ENCODE measurements around the gene UPB1.
"Not testable (repeated sequence)": the region's sequence is repeated elsewhere in the genome, so short reads cannot be mapped to it uniquely, and the experiment has no call there.

Gene UPB1

GRCh38 chr22:24535348-24535747, 40.2 kb downstream of the UPB1 start:
- DNase-seq (ENCODE audit: low read depth): no peak

- no peak for DNase-seq (ENCODE audit: low read depth)
These were observed 41.0 kb downstream of the UPB1 start for GRCh38 chr22:24536089-24536488.

- DNase-seq (ENCODE audit: low read depth): no peak
These were observed 45.3 kb downstream of the UPB1 start for GRCh38 chr22:24540470-24540869.

GRCh38 chr22:24541681-24542515, 46.8 kb downstream of the UPB1 start:
- DNase-seq (ENCODE audit: low read depth): no peak

- no peak for DNase-seq (ENCODE audit: low read depth)
These were observed 47.5 kb downstream of the UPB1 start for GRCh38 chr22:24542641-24543040.

GRCh38 chr22:24543185-24543601, 48.1 kb downstream of the UPB1 start:
- DNase-seq (ENCODE audit: low read depth): no peak

- DNase-seq (ENCODE audit: low read depth): no peak
These were observed 48.6 kb downstream of the UPB1 start for GRCh38 chr22:24543679-24544243.

- no peak for DNase-seq (ENCODE audit: low read depth)
These were observed 53.7 kb downstream of the UPB1 start for GRCh38 chr22:24548812-24549211.

- no peak for DNase-seq (ENCODE audit: low read depth)
These were observed 55.1 kb downstream of the UPB1 start for GRCh38 chr22:24550028-24550901.

GRCh38 chr22:24550902-24551435, 55.8 kb downstream of the UPB1 start:
- DNase-seq (ENCODE audit: low read depth): no peak

- not testable (repeated sequence) for DNase-seq (ENCODE audit: low read depth)
These were observed 57.6 kb downstream of the UPB1 start for GRCh38 chr22:24552503-24553286.

- no peak for DNase-seq (ENCODE audit: low read depth)
These were observed 58.6 kb downstream of the UPB1 start for GRCh38 chr22:24553597-24554312.

- DNase-seq (ENCODE audit: low read depth): no peak
These were observed 59.4 kb downstream of the UPB1 start, which contains the start of gene GUCD1 for GRCh38 chr22:24554313-24555164. Gene GUCD1 (minus strand): TSS chr22:24555138. CDS start chr22:24554991, 147 bp downstream.

- peak; percentile 98 for DNase-seq (ENCODE audit: low read depth)
These were observed 60.3 kb downstream of the UPB1 start, which contains the start of gene SNRPD3 for GRCh38 chr22:24555165-24556039. Gene SNRPD3 (plus strand): TSS chr22:24555999. CDS start chr22:24557675, 1,676 bp downstream.

- no peak for DNase-seq (ENCODE audit: low read depth)
These were observed 64.3 kb downstream of the UPB1 start for GRCh38 chr22:24559471-24559870.

GRCh38 chr22:24563246-24563645, 68.1 kb downstream of the UPB1 start:
- no peak for DNase-seq (ENCODE audit: low read depth)

- DNase-seq (ENCODE audit: low read depth): no peak
These were observed 69.4 kb downstream of the UPB1 start for GRCh38 chr22:24564376-24565058.

GRCh38 chr22:24565077-24565476, 69.9 kb downstream of the UPB1 start:
- DNase-seq (ENCODE audit: low read depth): no peak
